Stimulated activated CD4-positive, alpha-beta T cell treated with anti-CD3 and anti-CD28 coated beads, Interleukin-2, amount 100 ng/mL, for 24 hours (primary cell): Measurements from ENCODE around the gene SLFN13.
A peak's percentile ranks its signal among the peaks of the same experiment; 100 is the strongest.
"Not testable (repeated sequence)": the region's sequence is repeated elsewhere in the genome, so short reads cannot be mapped to it uniquely, and the experiment has no call there.

Experiments
- DNase-seq, 2 donors: peaks; one replicate each; pipeline ENCODE4 v3.0.0-alpha.2; 2020

The SLFN13 gene, protein sequence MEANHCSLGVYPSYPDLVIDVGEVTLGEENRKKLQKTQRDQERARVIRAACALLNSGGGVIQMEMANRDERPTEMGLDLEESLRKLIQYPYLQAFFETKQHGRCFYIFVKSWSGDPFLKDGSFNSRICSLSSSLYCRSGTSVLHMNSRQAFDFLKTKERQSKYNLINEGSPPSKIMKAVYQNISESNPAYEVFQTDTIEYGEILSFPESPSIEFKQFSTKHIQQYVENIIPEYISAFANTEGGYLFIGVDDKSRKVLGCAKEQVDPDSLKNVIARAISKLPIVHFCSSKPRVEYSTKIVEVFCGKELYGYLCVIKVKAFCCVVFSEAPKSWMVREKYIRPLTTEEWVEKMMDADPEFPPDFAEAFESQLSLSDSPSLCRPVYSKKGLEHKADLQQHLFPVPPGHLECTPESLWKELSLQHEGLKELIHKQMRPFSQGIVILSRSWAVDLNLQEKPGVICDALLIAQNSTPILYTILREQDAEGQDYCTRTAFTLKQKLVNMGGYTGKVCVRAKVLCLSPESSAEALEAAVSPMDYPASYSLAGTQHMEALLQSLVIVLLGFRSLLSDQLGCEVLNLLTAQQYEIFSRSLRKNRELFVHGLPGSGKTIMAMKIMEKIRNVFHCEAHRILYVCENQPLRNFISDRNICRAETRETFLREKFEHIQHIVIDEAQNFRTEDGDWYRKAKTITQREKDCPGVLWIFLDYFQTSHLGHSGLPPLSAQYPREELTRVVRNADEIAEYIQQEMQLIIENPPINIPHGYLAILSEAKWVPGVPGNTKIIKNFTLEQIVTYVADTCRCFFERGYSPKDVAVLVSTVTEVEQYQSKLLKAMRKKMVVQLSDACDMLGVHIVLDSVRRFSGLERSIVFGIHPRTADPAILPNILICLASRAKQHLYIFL

DNA sequence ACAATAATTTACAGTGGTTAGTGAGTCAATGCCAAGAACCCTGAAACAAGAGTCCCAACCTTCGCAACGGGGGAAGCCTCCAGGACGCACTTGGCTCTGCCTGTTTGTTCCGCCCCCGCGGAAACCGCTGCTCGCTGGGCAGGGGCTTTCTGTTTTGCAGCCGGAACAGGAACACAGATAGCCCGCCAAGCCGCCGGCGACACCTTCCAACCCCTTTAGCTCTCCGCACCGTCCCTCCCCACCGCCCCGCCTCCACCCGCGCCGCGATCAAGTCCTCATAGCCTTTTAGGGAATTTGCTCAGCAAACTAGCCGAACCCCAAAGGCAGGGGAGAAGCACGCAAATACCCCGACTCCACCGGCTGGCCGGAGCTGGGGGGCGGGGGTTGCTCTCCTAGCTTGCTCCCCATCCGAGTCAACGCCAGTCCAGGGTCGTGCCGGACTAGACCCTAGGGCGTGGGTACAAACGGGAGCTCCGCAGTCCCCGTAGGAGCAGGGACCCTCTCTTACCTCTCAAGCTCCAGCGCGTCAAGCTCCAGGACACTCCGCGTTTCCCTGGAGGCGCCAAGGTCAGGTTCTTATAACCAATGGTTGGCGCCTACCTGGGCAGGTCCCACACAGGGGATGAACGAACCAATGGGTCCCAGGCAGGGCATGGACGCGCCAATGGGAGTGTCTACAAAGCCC lies at the start of gene SLFN13:
Gene SLFN13 (minus strand): TSS at position 553 of the 685 bp plus-strand sequence. CDS start 3,086 bp downstream, outside the sequence.
- peak; percentile 90 to 94 for DNase-seq

DNA sequence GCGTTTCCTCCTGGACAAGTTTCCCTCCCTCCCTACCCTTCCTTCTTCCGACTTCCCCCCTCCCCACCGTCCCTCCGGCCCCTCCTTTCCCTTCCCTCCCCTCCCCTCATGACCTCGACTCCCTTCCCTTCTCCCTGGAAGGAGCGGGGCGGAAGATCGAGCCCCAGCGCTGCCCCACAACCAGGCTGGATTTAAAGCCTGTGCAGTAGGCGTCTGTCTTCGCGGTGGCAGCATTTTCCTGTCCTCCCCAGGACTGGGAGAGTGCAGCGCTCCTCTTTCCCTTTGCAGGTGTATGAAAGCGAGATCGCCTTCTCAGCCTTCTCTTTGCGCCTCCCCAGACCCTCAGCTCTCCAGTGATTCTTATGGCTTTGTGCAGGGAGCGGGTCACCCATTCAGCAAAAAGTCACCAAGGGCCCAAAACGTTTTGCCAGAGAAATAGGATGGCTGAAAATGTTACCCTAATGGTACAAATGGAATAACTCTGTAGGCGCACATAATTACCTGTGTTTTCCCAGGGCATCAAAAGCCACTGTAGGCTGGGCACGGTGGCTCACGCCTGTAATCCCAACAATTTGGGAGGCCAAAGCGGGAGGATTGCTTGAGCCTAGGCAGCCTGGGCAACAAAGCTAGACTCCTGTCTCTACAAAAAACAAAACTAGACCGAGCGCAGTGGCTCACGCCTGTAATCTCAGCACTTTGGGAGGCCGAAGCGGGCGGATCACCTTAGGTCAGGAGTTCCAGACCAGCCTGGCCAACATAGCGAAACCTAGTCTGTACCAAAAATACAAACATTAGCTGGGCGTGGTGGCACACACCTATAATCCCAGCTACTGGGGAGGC lies 48.1 kb upstream of the SLFN13 start:
- DNase-seq, result no peak

DNA sequence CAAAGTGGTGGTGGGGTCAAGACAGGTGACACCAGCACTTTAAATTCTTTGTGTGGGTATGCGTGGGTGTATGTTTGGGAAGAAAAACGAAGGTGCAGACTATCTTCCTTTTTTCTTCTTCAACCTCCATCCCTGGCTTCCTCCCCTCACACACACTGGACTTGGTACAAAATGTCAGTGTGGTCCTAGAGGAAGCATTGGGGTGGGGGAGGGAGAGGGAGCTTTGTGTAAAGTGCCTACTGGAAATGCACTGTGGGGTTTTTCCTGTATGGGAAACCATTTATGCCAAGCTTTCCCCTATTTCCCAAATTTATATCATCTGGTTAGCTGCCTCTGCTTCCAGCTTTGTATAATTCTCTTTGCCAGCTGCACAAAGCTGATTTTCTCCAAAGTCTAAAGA lies 44.5 kb upstream of the SLFN13 start:
- DNase-seq, result no peak

DNA sequence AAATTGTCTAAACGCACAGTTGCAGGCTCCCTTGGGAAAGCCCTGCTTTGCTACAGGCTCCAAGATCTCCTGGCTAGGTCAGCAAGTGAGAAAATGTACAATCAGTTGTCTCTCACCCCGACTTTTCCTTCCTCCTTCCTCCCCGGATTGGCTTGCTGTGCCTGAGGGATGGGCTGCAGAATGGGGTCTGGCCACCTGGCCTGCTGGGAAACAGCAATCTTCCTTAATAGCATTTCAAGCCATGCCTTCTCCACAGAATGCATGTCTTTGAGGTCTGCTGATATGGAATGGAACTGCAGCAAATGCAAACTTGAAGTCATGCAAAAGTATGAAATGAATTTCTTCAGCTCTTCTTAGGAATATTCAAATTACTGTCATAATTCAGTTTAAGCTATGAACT lies 42.9 kb upstream of the SLFN13 start:
- DNase-seq, result no peak

DNA sequence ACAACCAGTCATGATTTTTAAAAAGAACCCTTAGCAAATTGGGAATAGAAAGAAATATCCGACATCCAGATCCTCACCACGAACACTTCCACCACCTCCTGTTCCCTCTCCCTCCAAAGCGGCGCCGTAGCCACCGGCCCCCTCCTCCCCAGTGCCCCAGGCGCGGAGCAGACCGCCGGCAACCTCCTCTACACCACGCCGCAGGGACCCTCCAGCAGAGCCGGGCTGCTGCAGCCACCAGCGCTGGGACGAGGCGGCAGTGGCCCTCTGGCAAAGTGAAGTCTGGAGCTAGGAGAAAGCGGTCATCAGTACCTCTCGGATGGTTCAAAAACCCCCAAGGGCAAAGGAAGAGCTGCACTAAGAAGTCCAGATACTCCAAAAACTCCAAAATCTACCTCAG lies 41.4 kb upstream of the SLFN13 start:
- DNase-seq, result no peak

DNA sequence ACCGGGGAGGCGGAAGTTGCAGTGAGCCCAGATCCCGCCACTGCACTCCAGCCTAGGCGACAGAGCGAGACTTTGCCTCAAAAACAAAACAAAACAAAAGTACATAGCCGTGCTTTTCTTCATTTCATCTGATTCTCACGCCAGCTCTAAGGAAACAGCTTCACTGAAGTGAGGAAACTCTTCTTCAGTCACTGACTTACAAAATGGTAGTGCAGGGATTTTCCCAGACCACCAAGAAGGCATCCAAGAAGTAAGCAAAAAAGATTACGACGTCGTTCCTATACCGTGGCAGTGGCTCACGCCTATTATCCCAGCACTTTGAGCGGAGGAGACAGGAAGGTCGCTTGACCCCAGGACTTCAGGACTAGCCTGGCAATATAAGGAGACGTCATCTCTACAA lies 40.4 kb upstream of the SLFN13 start:
- DNase-seq, result no peak

DNA sequence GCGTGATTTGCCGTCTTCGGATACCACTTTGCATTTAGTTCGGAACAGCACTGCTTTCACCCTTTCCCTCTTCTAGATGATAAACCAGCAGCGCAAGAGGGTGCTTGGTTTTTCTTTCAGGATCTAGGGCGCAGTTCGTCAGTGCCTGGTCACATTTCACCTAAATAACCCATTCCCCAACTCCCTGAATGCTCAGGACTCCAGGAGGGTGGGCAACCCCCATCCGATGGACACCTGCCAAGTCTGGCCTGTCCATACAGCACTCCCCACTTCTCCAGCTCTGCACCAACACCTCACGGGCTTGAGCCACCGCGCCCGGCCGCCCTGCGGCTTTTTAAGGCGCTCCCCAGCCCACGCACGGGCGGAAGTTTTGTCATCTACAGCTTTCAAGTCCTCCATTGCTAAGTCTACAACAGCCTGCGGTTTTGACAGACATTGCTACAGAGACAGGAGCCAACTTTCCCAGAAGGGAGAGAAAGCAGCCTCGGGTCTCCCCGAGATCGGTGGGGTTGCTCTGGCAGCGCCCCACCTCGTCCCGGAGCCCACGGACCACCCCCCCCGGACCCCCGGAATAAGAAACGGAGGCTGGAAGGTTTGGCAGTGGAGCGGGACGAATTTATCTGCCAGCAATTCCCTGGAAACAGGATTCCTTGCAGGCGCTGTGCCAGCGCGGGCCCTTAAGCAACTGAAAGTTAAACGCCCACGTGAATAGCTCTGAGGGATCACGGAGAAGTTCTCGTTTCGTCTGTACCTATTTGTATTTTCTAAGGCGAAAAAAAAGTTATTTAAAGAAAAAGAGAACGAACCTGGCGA lies 38.6 kb upstream of the SLFN13 start:
- DNase-seq, result peak; percentile 87 to 89

DNA sequence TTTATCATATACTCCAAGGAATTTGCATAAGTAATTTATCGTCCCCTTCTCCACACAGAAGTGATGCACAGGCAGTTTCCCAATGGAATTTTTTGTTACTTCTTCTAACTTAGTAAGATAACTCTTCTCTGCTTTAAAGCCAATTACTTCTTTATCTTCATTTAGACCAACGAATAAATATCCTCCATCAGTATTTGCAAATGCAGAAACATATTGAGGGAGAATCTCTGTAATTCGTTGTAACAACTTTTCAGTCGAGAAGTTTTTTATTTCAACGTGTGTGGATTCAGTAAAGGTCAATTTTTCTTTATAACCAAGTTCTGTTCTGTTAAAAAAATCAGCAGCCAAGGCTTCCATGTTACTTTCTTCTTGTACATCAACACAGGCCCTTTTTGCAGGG lies 30.7 kb upstream of the SLFN13 start:
- DNase-seq, result no peak

DNA sequence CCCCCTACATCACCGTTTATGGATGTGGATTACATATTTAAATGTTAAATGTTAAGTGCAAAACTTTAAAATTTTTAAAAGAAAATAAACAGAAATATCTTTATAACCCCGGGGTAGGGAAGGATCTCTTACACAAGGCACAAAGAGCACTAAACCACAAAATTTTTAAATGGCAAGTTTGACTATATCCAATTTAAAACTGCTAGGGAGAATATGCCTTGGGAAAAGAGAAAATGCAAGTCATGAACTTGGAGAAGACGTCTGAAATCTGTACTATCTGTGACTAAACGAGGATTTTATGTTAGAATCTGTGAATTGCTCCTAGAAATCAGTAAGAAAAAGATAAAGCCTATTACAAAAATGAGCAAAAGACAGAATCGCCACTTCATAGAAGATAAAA lies 28.7 kb upstream of the SLFN13 start:
- DNase-seq, result no peak

DNA sequence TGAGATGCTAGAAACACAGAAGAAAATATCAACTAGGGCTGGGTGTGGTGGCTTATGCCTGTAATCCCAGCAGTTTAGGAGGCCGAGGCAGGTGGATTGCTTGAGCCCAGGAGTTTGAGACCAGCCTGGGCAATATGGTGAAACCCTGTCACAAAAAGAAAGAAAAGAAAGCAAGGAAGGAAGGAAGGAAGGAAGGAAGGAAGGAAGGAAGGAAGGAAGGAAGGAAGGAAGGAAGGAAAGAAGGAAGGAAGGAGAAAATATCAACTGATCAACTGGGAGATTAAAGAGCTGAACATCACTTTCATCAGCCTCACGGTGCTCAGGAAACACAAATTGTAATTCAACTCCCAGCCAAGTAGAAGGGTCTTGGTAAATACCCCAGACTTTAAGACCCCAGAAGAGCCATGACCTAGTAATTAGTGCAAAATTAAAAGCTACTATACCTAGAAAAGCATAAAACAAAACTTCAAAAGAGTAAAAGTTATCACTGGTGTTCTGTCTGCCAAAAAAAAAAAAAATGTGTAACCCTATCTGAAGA lies 27.8 kb upstream of the SLFN13 start:
- no peak for DNase-seq

DNA sequence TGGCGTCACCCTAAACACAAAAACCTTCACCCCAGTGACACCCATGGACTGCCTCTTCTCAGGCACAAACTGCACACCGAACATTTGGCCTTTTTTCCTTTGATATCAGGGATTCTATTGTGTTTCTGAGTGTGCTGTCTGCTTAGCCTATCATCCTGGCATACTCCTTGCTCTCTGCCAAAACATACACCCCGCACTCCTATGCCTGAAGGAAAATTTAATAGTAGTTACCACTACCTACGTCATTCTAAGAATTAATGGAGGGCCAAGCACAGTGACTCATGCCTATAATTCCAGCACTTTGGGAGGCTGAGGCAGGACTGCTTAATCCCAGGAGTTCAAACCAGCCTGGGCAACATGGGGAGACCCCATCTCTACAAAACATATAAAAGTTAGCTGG lies 19.9 kb upstream of the SLFN13 start:
- no peak for DNase-seq

DNA sequence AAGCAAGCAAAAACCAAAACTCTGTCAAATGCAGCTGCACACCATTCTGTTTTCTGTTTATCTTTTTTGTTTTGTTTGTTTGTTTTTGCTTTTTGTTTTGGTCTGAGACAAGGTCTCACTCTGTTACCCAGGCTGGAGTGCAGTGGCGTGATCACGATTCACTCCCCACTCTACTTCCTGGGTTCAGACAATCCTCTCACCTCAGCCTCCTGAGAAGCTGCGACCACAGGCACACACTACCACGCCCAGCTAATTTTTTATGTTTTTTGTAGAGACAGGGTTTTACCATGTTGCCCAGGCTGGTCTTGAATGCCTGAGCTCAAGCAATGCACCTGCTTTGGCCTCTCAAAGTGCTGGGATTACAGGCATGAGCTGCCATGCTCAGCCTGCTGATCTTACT lies 19.3 kb upstream of the SLFN13 start:
- no peak for DNase-seq

DNA sequence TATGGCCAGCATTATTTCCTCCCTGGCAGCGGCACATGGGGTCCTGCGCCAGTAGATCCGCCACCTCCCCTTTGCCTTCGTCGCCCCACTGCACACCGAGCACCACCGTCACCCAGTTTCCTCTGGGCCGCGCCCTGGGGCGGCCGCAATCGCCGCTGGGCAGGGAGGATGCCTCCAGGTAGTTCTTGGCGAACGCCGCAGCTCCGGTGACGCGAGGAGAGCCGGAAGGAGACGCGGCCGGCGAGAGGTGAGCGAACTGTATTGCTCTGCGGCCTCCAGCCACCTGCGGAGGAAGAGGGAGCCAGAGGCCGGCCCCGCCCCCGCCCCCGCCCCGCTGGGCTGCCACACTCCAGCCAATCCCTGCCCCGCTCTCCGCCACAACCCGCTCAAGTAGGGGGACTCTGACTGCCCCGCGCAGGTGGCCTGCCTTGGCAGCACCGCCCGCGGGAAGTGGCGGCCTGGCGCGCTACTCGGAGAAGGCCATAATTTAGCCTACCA lies 11.8 kb upstream of the SLFN13 start:
- DNase-seq, result peak; percentile 43 to 52

DNA sequence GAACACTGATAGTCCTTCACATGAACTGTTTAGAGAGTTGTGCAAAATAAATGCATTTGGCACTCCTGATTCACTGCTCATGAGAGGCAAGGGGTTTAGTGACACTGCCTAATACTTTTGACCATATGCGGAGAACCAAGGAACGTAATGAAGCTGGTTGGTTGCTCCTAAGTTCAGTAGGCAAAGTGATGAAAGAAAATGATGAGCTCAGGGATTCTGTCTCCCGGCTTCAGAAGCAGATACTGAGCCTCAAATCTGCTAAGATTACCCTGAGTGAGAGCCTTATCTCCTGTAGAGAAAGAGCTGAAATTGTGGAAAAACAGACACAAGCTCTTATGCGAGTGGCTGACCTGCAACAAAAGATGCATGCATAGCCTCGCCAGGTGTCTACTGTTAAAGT lies 5.5 kb upstream of the SLFN13 start:
- DNase-seq, result not testable (repeated sequence)

DNA sequence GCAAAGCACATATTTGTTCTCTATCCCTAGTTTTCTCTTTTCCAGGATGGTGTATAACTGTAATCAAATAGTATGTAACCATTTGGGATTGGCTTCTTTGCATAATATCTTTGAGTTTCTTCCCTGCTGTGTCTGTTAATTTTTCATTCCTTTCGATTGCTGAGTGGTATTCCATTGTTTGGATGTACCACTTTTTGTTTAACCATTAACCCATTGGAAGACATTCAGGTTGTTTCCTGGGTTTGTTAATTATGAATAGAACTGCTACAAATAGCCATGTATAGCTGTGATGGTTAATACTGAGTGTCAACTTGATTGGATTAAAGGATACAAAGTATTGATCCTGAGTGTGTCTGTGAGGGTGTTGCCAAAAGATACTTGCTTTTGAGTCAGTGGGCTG lies 4.6 kb upstream of the SLFN13 start:
- DNase-seq, result no peak

DNA sequence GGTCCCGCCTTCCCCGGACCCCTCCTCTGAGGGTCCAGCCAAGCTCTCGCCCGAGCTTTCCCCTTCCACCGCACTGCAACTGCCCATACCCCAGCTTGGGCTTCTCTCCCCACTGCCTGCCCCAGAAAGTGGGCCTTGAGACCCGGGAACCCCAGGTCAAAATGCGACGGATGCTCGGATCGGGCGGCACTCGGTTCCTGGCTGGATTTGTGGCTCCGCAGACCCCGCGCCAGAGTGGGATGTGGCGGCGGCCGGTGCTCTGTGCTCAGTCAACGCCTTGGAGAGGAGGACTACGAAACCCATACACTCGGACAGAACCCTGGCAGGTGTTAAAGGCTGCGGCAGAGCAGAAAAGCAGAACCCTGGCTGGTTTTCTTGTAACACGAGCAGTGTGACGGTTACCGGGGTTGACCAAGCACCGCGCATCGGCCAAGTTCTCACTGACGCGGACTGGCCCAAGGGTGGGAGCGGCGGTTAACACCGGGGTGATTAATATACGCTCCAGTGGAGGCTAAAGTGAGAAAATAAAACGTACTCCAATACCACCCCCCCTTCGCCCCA lies 885 bp upstream of the SLFN13 start:
- DNase-seq, result no peak

DNA sequence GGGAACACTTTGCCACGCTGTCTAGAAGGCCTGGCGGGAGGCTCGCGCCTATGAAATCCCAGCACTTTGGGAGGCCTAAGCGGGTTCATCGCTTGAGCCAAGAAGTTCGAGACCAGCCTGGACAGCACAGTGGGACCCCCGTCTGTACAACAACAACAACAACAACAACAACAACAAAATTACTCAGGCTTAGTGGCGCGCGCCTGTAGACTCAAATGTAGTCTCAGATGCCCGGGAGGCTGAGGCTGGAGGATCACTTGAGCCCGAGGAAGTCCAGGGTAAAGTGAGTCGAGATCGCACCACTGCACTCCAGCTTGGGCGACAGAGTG lies 297 bp upstream of the SLFN13 start:
- no peak for DNase-seq

DNA sequence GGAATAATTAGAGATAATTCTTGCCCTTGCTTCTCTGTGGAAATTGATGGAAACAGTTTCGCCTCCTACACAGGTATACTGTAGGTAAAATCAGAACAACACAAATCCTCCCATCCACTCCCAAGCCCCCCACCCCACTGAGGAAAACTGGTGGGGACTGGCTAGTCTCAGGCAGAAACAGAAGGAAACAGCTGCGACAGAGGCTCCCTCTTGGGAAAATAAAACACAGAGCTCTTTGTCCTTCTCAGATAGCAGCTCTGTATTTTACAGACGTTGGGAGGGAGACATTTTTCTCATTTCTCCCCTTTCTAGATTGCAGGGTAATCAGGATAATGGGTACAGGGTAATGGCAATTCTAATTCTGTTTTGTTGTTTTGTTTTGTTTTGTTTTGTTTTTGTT lies 1.1 kb downstream of the SLFN13 start:
- DNase-seq, result no peak

DNA sequence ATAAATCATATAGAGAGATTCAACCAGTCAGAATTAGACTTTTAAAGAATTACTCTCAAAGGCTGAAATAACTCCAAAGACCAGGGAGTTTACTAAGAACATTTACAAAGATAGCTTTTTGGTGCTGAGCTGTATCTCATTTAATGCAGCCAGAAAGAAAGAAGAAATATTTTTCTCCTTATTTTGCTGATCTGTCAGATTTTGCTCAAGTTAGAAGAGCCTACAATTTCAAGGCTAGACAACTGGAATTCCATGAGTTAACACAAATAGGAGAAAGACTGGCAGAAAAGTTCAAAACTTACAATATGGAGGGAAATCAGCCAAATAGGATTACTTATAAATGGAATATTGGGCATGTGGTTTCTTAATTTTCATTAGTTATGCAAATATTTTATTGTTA lies 10.1 kb downstream of the SLFN13 start:
- no peak for DNase-seq

DNA sequence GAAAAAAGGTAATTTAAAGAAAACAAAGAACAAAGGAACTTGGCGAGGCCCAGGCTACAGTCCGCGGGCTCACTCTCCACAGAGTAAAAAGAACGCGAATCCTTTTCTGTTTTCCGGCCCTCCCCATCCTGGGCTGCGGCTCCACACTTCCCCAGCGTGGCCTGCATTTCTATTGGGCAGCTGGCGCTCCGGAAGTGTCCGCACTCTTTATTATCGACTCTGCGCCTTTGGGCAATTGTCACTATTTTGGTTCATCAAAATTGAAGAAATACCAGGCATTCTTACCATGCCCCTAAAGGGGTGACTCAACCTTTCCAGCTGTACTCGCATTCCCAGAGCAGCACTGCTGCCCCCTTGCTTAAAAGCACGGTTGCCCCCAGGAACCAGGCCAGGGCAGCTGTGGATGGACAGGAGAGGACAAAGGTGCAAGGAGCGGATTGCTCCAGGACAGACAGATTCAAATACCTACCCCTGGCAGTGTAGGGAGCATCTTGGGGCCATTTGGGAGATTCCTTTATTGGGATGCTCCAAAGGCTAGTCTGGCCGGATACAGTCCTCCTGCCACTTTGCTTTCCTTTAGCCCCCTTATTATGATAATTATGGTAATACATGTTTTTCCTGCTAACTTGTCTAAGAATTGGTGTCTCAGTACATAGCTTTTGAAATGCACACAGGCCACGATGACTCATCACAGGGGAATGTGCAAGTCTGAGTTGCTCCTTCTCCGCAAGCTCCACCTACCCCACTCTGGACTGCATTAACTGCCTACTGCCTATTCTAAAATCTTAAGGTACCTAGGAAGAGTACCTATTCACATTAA lies 15.3 kb downstream of the SLFN13 start:
- peak; percentile 69 to 71 for DNase-seq
